Smooth muscle cell (in vitro differentiated cells): ENCODE measurements around the gene C14orf180. TPM values are rescaled to one million over a fixed set of nuclear protein-coding genes. Genes with fewer than 3 reads are reported as not detected.

Experiments
- DNase-seq: peaks from one replicate; lab custom pipeline; 2025; ENCODE audit not compliant: unreplicated experiment; lab: John Stamatoyannopoulos, UW
- H2AFZ ChIP-seq: fragments of 200-600 bp; sonication (generic); 2 replicates; pipeline ENCODE4 v1.6.0; 2016; ENCODE audit warnings: antibody characterized with exemption, low read depth, mild to moderate bottlenecking
- H3F3A ChIP-seq: fragments of 200-600 bp; sonication (generic); 2 replicates; pipeline ENCODE4 v1.6.0; 2017; ENCODE audit warnings: antibody characterized with exemption, low read depth
- H3K27ac ChIP-seq: fragments of 200-600 bp; sonication (generic); 2 replicates; pipeline ENCODE4 v1.5.1; 2016; ENCODE audit warnings: low read depth, mild to moderate bottlenecking
- H3K27me3 ChIP-seq: fragments of 200-600 bp; sonication (generic); 2 replicates; pipeline ENCODE4 v1.6.1; 2016; ENCODE audit warnings: low read depth, mild to moderate bottlenecking
- H3K36me3 ChIP-seq: fragments of 200-600 bp; sonication (generic); 2 replicates; pipeline ENCODE4 v1.5.1; 2016; ENCODE audit warnings: low read depth
- H3K4me1 ChIP-seq: fragments of 200-600 bp; sonication (generic); 2 replicates; pipeline ENCODE4 v1.5.1; 2016; ENCODE audit warnings: low read depth
- H3K4me2 ChIP-seq: fragments of 200-600 bp; sonication (generic); 2 replicates; pipeline ENCODE4 v1.6.0; 2016; ENCODE audit warnings: mild to moderate bottlenecking
- H3K4me3 ChIP-seq: fragments of 200-600 bp; sonication (generic); 2 replicates; pipeline ENCODE4 v1.5.1; 2016; ENCODE audit warnings: mild to moderate bottlenecking
- H3K79me2 ChIP-seq: fragments of 200-600 bp; sonication (generic); 2 replicates; pipeline ENCODE4 v1.6.0; 2016; ENCODE audit warnings: low read depth, mild to moderate bottlenecking
- H3K9ac ChIP-seq: fragments of 200-600 bp; sonication (generic); 2 replicates; pipeline ENCODE4 v1.6.0; 2016; ENCODE audit warnings: low read depth
- H3K9me3 ChIP-seq: fragments of 200-600 bp; sonication (generic); replicated peaks from 2 replicates; pipeline ENCODE4 v1.5.1; 2016; ENCODE audit warnings: low read depth
- H4K20me1 ChIP-seq: fragments of 200-600 bp; sonication (generic); 2 replicates; pipeline ENCODE4 v1.6.0; 2016; ENCODE audit warnings: low read depth
- WGBS: methylation state at CpG from one replicate; pipeline ENCODE4 v1.1.7; 2016; ENCODE audit warnings: low lambda C conversion rate; 5-methylcytosine and 5-hydroxymethylcytosine counted together
- polyA plus RNA-seq: library from polyadenylated mRNA; unstranded; fragments of >200 nt; fragmentation: Nextera tagmentation; extraction: Ambion mirVana; gene quantifications from 2 replicates; pipeline ENCODE4 v1.2.1, GENCODE V29; 2016
- total RNA-seq: library from RNA; depleted of rRNA; stranded (reverse); fragments of >200 nt; gene quantifications from 2 replicates; pipeline ENCODE4 v1.2.3, GENCODE V29; 2014
- TF ChIP-seq, protein P1 (sequence below): fragments of 200-600 bp; sonication (generic); IDR thresholded peaks from 2 replicates; pipeline ENCODE4 v1.5.1; 2017; ENCODE audit warnings: borderline replicate concordance, mild to moderate bottlenecking, antibody characterized with exemption; ENCODE audit not compliant: insufficient read depth, poor library complexity, severe bottlenecking

Gene C14orf180
- total and polyA plus RNA-seq, 2 experiments from 2014 or later, result 0.63 to 1.2 TPM

DNA sequence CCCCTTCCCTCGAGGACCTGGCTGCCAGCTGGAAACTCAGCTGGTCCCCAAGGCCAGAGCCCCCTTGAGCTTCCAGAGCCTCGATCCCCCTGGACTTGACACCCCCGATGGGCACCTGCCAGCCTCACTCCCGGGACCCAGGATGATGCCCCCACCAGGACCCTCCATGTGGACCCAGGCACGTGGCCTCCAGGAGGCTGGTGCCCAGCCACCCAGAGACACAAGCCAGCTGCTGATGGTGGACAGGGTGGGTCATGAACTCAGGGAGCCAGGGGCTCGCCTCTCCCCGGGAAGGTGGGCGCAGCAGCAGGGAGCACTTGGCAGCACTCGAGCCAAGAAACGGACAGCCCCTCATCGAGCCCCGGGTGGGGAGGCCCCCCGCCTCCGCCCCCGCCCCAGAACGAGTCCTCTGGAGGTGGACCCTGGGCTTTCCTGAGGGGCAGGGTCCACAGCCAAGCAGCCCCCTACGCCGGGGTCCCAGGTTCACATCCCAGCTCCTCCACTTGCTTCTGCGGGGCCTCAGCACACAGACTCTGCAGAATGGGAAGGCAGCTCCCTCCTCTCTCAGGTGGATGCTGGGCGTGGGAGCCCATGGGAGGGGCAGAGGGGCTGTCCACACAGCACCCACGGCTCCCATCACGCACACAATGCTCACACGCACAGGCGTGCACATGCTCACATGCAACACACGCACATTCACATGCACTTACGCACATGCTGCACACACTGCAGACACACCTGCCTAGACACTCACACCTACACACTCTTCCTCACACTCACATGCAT is 12.1 kb downstream of the C14orf180 start:
- DNase-seq, result no peak
- no peak overlapping the region for H3K9ac ChIP-seq
- no peak overlapping the region for H2AFZ ChIP-seq
- no peaks in the 10 kb centered on the region for H3K9me3 ChIP-seq
- H3K36me3 ChIP-seq, result no peaks in the 10 kb centered on the region
- TF ChIP-seq, protein P1, sequence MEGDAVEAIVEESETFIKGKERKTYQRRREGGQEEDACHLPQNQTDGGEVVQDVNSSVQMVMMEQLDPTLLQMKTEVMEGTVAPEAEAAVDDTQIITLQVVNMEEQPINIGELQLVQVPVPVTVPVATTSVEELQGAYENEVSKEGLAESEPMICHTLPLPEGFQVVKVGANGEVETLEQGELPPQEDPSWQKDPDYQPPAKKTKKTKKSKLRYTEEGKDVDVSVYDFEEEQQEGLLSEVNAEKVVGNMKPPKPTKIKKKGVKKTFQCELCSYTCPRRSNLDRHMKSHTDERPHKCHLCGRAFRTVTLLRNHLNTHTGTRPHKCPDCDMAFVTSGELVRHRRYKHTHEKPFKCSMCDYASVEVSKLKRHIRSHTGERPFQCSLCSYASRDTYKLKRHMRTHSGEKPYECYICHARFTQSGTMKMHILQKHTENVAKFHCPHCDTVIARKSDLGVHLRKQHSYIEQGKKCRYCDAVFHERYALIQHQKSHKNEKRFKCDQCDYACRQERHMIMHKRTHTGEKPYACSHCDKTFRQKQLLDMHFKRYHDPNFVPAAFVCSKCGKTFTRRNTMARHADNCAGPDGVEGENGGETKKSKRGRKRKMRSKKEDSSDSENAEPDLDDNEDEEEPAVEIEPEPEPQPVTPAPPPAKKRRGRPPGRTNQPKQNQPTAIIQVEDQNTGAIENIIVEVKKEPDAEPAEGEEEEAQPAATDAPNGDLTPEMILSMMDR, result no peak
- no peaks in the 10 kb centered on the region for H3K27me3 ChIP-seq
- no peaks in the 10 kb centered on the region for H3F3A ChIP-seq
- H4K20me1 ChIP-seq, result no peaks in the 10 kb centered on the region
- H3K4me3 ChIP-seq, result no peak overlapping the region
- no peaks in the 10 kb centered on the region for H3K79me2 ChIP-seq
- WGBS, result 91% methylated on average over 13 of the region's 26 CpGs
- no peaks in the 10 kb centered on the region for H3K4me1 ChIP-seq
- H3K4me2 ChIP-seq, result no peak overlapping the region
- no peak overlapping the region for H3K27ac ChIP-seq

- Histone ChIP-seq H3K36me3 (no peaks in the 10 kb centered on the region), H3K27me3 (no peaks in the 10 kb centered on the region), H3K79me2 (no peaks in the 10 kb centered on the region), H3F3A (no peaks in the 10 kb centered on the region), H3K9ac (no peak overlapping the region), H3K4me2 (no peak overlapping the region), H3K4me3 (no peak overlapping the region), H2AFZ (no peak overlapping the region), H4K20me1 (no peaks in the 10 kb centered on the region), H3K4me1 (no peaks in the 10 kb centered on the region), H3K9me3 (no peaks in the 10 kb centered on the region), H3K27ac (no peak overlapping the region)
- TF ChIP-seq, protein P1, result no peak
- 87% methylated on average over 3 of the region's 3 CpGs for WGBS
- no peak for DNase-seq
These were observed 12.7 kb downstream of the C14orf180 start for GRCh38 chr14:104592292-104592672.

DNA sequence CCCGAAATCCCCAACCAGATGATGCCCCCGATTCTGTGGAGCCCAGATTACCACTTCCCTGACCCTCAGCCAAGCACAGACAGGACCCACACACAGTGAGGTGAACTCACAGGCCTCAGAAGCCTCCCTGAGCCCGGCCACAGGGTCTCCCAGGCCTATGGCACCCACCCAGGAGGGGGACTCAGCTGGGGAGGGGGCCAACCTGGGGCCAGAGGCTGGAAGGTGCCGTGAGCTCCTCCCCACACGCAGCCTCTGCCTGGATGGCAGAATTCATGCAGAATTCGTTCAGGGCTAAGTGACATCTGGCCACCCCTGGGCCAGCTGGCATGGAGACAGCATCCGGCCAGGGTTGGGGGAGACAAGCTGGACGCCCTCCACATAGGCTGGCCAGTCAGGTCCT is 13.2 kb downstream of the C14orf180 start:
- Histone ChIP-seq H3K27me3 (no peaks in the 10 kb centered on the region), H3K4me3 (no peak overlapping the region), H3K4me1 (no peaks in the 10 kb centered on the region), H2AFZ (no peak overlapping the region), H3K27ac (no peak overlapping the region), H3K9ac (no peak overlapping the region), H3K4me2 (no peak overlapping the region), H3K79me2 (no peaks in the 10 kb centered on the region), H3F3A (no peaks in the 10 kb centered on the region), H3K9me3 (no peaks in the 10 kb centered on the region), H4K20me1 (no peaks in the 10 kb centered on the region), H3K36me3 (no peaks in the 10 kb centered on the region)
- WGBS, result 86% methylated on average over 7 of the region's 8 CpGs
- DNase-seq, result no peak
- TF ChIP-seq, protein P1, result no peak

- Histone ChIP-seq H3K4me1 (no peaks in the 10 kb centered on the region), H3K4me3 (no peak overlapping the region), H3K9me3 (no peaks in the 10 kb centered on the region), H2AFZ (no peak overlapping the region), H3K27me3 (no peaks in the 10 kb centered on the region), H3F3A (no peaks in the 10 kb centered on the region), H3K27ac (no peak overlapping the region), H4K20me1 (no peaks in the 10 kb centered on the region), H3K36me3 (no peaks in the 10 kb centered on the region), H3K79me2 (no peaks in the 10 kb centered on the region), H3K4me2 (no peak overlapping the region), H3K9ac (no peak overlapping the region)
- WGBS, result 82% methylated on average over 18 of the region's 18 CpGs
- TF ChIP-seq, protein P1, result no peak
- no peak for DNase-seq
These were observed 13.7 kb downstream of the C14orf180 start for GRCh38 chr14:104593241-104593701.
